Measurements from ENCODE around the gene FOXP3. TPM values are rescaled to one million over a fixed set of nuclear protein-coding genes. Genes with fewer than 3 reads are reported as not detected.
A peak's percentile ranks its signal among the peaks of the same experiment; 100 is the strongest.
"Not testable (repeated sequence)": the region's sequence is repeated elsewhere in the genome, so short reads cannot be mapped to it uniquely, and the experiment has no call there.

FOXP3 gene
- under 1 TPM in 2 of 3 donors, not detected in 1; 0.08 to 0.13 TPM for polyA plus RNA-seq

- Mint-ChIP-seq H3K27me3 (ENCODE audit: low read depth in 3 of 3) (peaks cover 7 to 17% (median 12%) of the 10 kb centered on the region in 3 donors), H3K4me1 (peaks cover 5 to 13% of the 10 kb centered on the region in 2 donors), H3K9me3 (no peaks in the 10 kb centered on the region), H3K36me3 (peaks cover 0 to 2% (median 0%) of the 10 kb centered on the region in 3 donors), H3K4me3 (no peak within 1 kb of the TSS), H3K27ac (no peak within 1 kb of the TSS)
- no peak for DNase-seq
These were observed at the start of gene FOXP3 for GRCh38 chrX:49264460-49264859. Gene FOXP3, minus strand, starts transcription at chrX:49264710. Its CDS starts 6,205 bp downstream, at chrX:49258505.

GRCh38 chrX:49312176-49312575 is 47.7 kb upstream of the FOXP3 start:
- no peaks in the 10 kb centered on the region for H3K36me3 Mint-ChIP-seq
- H3K4me1 Mint-ChIP-seq, result peaks cover 29 to 30% of the 10 kb centered on the region in 2 donors
- no peaks in the 10 kb centered on the region for H3K9me3 Mint-ChIP-seq
- H3K27ac Mint-ChIP-seq, result no peak overlapping the region
- no peak overlapping the region for H3K4me3 Mint-ChIP-seq
- no peak for DNase-seq
- peaks cover 3 to 13% (median 12%) of the 10 kb centered on the region in 3 donors for H3K27me3 Mint-ChIP-seq (ENCODE audit: low read depth in 3 of 3)

GRCh38 chrX:49310371-49310770 is 45.9 kb upstream of the FOXP3 start:
- peak overlapping the region; percentile 52 to 92 (median 86) for H3K4me3 Mint-ChIP-seq
- H3K9me3 Mint-ChIP-seq, result no peaks in the 10 kb centered on the region
- H3K4me1 Mint-ChIP-seq, result peaks cover 29 to 30% of the 10 kb centered on the region in 2 donors
- no peaks in the 10 kb centered on the region for H3K36me3 Mint-ChIP-seq
- no peak for DNase-seq
- peak overlapping the region in 5 of 6 donors; percentile 85 to 94 (median 90) for H3K27ac Mint-ChIP-seq
- peaks cover 3 to 16% (median 12%) of the 10 kb centered on the region in 3 donors for H3K27me3 Mint-ChIP-seq (ENCODE audit: low read depth in 3 of 3)

GRCh38 chrX:49309401-49309981 is 45.0 kb upstream of the FOXP3 start:
- H3K36me3 Mint-ChIP-seq, result no peaks in the 10 kb centered on the region
- H3K4me1 Mint-ChIP-seq, result peaks cover 29 to 30% of the 10 kb centered on the region in 2 donors
- H3K4me3 Mint-ChIP-seq, result peak overlapping the region; percentile 78 to 92 (median 86)
- peak; percentile 50 to 59 (median 54) for DNase-seq
- peaks cover 3 to 19% (median 12%) of the 10 kb centered on the region in 3 donors for H3K27me3 Mint-ChIP-seq (ENCODE audit: low read depth in 3 of 3)
- no peaks in the 10 kb centered on the region for H3K9me3 Mint-ChIP-seq
- H3K27ac Mint-ChIP-seq, result peak overlapping the region; percentile 85 to 94 (median 90)

GRCh38 chrX:49308604-49309269 is 44.2 kb upstream of the FOXP3 start:
- Mint-ChIP-seq H3K4me3 (peak overlapping the region; percentile 78 to 92 (median 86)), H3K27me3 (ENCODE audit: low read depth in 3 of 3) (peaks cover 5 to 25% (median 12%) of the 10 kb centered on the region in 3 donors), H3K4me1 (peaks cover 29 to 30% of the 10 kb centered on the region in 2 donors), H3K27ac (peak overlapping the region; percentile 85 to 94 (median 90)), H3K36me3 (no peaks in the 10 kb centered on the region), H3K9me3 (no peaks in the 10 kb centered on the region)
- DNase-seq, result peak; percentile 39 to 45 (median 40)

- H3K4me1 Mint-ChIP-seq, result peaks cover 29 to 30% of the 10 kb centered on the region in 2 donors
- H3K36me3 Mint-ChIP-seq, H3K9me3 Mint-ChIP-seq, DNase-seq: not testable (repeated sequence)
- H3K27me3 Mint-ChIP-seq (ENCODE audit: low read depth in 3 of 3), result peaks cover 3 to 27% (median 12%) of the 10 kb centered on the region in 3 donors
- peak overlapping the region in 1 of 6 donors; percentile 46 for H3K27ac Mint-ChIP-seq
- H3K4me3 Mint-ChIP-seq, result peak overlapping the region in 3 of 5 donors; percentile 5 to 16 (median 10)
These were observed 43.3 kb upstream of the FOXP3 start for GRCh38 chrX:49307775-49308174.

GRCh38 chrX:49303346-49303745 is 38.8 kb upstream of the FOXP3 start, which contains the start of gene GAGE10:
Gene GAGE10, plus strand, starts transcription at chrX:49303646. Its CDS starts 1,214 bp downstream, at chrX:49304860.
- peak within 1 kb of the TSS in 1 of 6 donors; percentile 57 for H3K27ac Mint-ChIP-seq

GRCh38 chrX:49300703-49301102 is 36.2 kb upstream of the FOXP3 start:
- Mint-ChIP-seq H3K27ac (no peak overlapping the region), H3K27me3 (ENCODE audit: low read depth in 3 of 3) (peaks cover 5 to 46% (median 9%) of the 10 kb centered on the region in 3 donors), H3K9me3 (no peaks in the 10 kb centered on the region)

More at GRCh38 chrX:49303346-49303745, 38.8 kb upstream of the FOXP3 start, which contains the start of gene GAGE10:
- H3K4me3 Mint-ChIP-seq, result no peak within 1 kb of the TSS
- peaks cover 9 to 33% (median 9%) of the 10 kb centered on the region in 3 donors for H3K27me3 Mint-ChIP-seq (ENCODE audit: low read depth in 3 of 3)
- no peaks in the 10 kb centered on the region for H3K36me3 Mint-ChIP-seq
- H3K9me3 Mint-ChIP-seq, result no peaks in the 10 kb centered on the region
- no peak for DNase-seq
- H3K4me1 Mint-ChIP-seq, result peaks cover 6% of the 10 kb centered on the region in 2 donors

GRCh38 chrX:49299293-49299692 is 34.8 kb upstream of the FOXP3 start:
- not testable (repeated sequence) for H3K27ac Mint-ChIP-seq, H3K9me3 Mint-ChIP-seq, H3K36me3 Mint-ChIP-seq, H3K4me3 Mint-ChIP-seq, DNase-seq, H3K4me1 Mint-ChIP-seq
- H3K27me3 Mint-ChIP-seq (ENCODE audit: low read depth in 3 of 3), result peaks cover 5 to 42% (median 9%) of the 10 kb centered on the region in 3 donors

More at GRCh38 chrX:49300703-49301102, 36.2 kb upstream of the FOXP3 start:
- H3K36me3 Mint-ChIP-seq, result no peaks in the 10 kb centered on the region
- DNase-seq, result no peak
- no peaks in the 10 kb centered on the region for H3K4me1 Mint-ChIP-seq
- H3K4me3 Mint-ChIP-seq, result no peak overlapping the region

- peaks cover 10 to 16% of the 10 kb centered on the region in 2 donors for H3K4me1 Mint-ChIP-seq
- peaks cover 2 to 22% (median 3%) of the 10 kb centered on the region in 3 donors for H3K27me3 Mint-ChIP-seq (ENCODE audit: low read depth in 3 of 3)
- no peaks in the 10 kb centered on the region for H3K9me3 Mint-ChIP-seq
- H3K27ac Mint-ChIP-seq, result no peak overlapping the region
- no peak overlapping the region for H3K4me3 Mint-ChIP-seq
- no peak for DNase-seq
- no peaks in the 10 kb centered on the region for H3K36me3 Mint-ChIP-seq
These were observed 28.2 kb upstream of the FOXP3 start for GRCh38 chrX:49292400-49293362.

GRCh38 chrX:49291615-49292337 is 27.3 kb upstream of the FOXP3 start:
- H3K27ac Mint-ChIP-seq, result no peak overlapping the region
- no peaks in the 10 kb centered on the region for H3K9me3 Mint-ChIP-seq
- no peak overlapping the region for H3K4me3 Mint-ChIP-seq
- peaks cover 14 to 24% of the 10 kb centered on the region in 2 donors for H3K4me1 Mint-ChIP-seq
- H3K27me3 Mint-ChIP-seq (ENCODE audit: low read depth in 3 of 3), result peaks cover 2 to 18% (median 3%) of the 10 kb centered on the region in 3 donors
- no peaks in the 10 kb centered on the region for H3K36me3 Mint-ChIP-seq
- DNase-seq, result peak; percentile 40 to 50 (median 48)

GRCh38 chrX:49290215-49290614 is 25.7 kb upstream of the FOXP3 start:
- Mint-ChIP-seq H3K9me3 (no peaks in the 10 kb centered on the region), H3K4me3 (no peak overlapping the region), H3K27me3 (ENCODE audit: low read depth in 3 of 3) (peaks cover 2 to 10% (median 3%) of the 10 kb centered on the region in 3 donors), H3K4me1 (peaks cover 14 to 24% of the 10 kb centered on the region in 2 donors), H3K36me3 (no peaks in the 10 kb centered on the region), H3K27ac (no peak overlapping the region)
- DNase-seq, result no peak

GRCh38 chrX:49287665-49288064 is 23.2 kb upstream of the FOXP3 start:
- Mint-ChIP-seq H3K27ac (no peak overlapping the region), H3K9me3 (no peaks in the 10 kb centered on the region), H3K4me3 (no peak overlapping the region), H3K36me3 (no peaks in the 10 kb centered on the region), H3K27me3 (ENCODE audit: low read depth in 3 of 3) (peaks cover 2 to 5% (median 4%) of the 10 kb centered on the region in 3 donors), H3K4me1 (peaks cover 14 to 24% of the 10 kb centered on the region in 2 donors)
- no peak for DNase-seq

Measured in immature natural killer cell (primary cell).